Measurements from ENCODE around the gene DBNDD1.

- no peak for TF ChIP-seq EP300 (IDR thresholded peaks at IDR 0.05; ENCODE audit: borderline replicate concordance in 1 of 2, low read depth in 1 of 2, low read length in 1 of 2)
- no peak for TF ChIP-seq RFX5 (IDR thresholded peaks at IDR 0.05; ENCODE audit: low read length)
- TF ChIP-seq CTCF (IDR thresholded peaks at IDR 0.05), result no peak
- no peak for TF ChIP-seq REST (IDR thresholded peaks at IDR 0.05; ENCODE audit: low read depth, low read length)
- no peak for TF ChIP-seq GABPA (IDR thresholded peaks at IDR 0.05; ENCODE audit: low read depth)
- no peak for TF ChIP-seq EZH2phosphoT487 (IDR thresholded peaks at IDR 0.05; ENCODE audit: borderline replicate concordance, low read depth)
- TF ChIP-seq MXI1 (IDR thresholded peaks at IDR 0.05; ENCODE audit: low read depth, low read length), result no peak
- TF ChIP-seq YY1 (IDR thresholded peaks at IDR 0.05; ENCODE audit: low read depth), result no peak
- no peak for TF ChIP-seq TAF1 (IDR thresholded peaks at IDR 0.05; ENCODE audit: borderline replicate concordance, low read depth, low read length)
- TF ChIP-seq NRF1 (IDR thresholded peaks at IDR 0.05; ENCODE audit: low read depth, low read length), result no peak
- no peak for TF ChIP-seq USF2 (IDR thresholded peaks at IDR 0.05; ENCODE audit: borderline replicate concordance, low read depth, low read length)
- TF ChIP-seq SMC3 (IDR thresholded peaks at IDR 0.05; ENCODE audit: low read depth, low read length), result no peak
Observed at GRCh38 chr16:90057738-90058173, 38.5 kb upstream of the DBNDD1 start.

Measured in SK-N-SH (cell line).